SKM-1 treated with dmso at 0.1 percent for 144 hours (cell line): Measurements from ENCODE around the gene LARGE1.

ENCODE experiments used
- DNase-seq: peaks from one replicate; lab custom pipeline; 2025; ENCODE audit not compliant: unreplicated experiment; lab: John Stamatoyannopoulos, UW

Gene LARGE1

DNA sequence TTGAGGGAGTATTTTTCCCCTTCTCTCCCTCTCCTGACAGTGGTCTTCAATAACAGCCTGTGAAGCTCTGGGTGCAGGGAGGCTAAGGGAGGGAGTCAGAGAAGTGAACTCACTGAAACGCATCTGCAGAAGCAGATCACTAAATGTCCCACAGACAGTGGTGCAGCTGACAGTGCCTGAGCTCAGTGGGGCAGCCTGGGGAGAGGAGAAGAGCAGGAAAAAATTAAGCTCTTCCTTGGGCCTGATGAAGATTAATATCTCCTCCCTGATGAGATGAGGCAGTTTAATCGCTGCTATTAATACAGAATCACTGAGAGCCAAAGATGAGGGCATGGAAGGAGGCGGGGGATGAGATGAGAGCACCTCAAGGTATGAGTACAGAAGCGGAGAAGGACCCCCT lies 180.8 kb downstream of the LARGE1 start:
- DNase-seq, result no peak

DNA sequence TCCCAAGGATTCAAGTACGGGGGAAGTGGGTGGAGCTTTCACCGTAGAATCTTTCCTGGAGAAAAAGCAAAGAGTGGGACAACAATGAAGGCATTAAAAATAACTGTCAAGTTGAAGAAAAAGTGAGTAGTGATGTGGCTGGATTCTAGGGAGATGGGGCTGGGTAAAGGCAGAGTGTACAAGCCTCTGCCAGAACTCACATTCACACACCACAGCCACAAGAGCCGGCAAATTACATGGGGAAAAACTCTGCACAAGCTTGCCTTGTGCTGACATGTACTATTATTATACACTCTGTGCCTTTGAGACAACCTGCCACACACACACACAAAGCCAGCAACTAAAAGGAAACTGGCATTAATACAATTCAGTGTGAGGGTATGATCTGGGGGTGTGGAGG lies 182.6 kb downstream of the LARGE1 start:
- no peak for DNase-seq

DNA sequence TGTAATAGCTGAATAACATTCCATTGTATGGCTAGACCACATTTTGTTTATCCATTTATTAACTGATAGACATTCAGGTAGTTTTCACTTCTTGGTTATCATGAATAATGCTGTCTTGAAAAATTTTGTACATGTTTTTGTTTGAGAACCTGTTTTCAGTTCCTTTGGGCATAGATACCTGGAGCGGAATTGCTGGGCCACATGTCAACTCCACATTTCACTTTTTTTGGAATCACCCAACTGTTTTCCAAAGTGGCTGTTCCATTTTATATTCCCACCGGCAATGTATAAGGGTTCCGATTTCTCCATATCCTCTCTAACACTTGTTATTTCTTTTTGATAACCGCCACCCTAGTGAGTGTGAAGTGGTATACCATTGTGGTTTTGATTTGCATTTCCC lies 184.3 kb downstream of the LARGE1 start:
- DNase-seq, result no peak

DNA sequence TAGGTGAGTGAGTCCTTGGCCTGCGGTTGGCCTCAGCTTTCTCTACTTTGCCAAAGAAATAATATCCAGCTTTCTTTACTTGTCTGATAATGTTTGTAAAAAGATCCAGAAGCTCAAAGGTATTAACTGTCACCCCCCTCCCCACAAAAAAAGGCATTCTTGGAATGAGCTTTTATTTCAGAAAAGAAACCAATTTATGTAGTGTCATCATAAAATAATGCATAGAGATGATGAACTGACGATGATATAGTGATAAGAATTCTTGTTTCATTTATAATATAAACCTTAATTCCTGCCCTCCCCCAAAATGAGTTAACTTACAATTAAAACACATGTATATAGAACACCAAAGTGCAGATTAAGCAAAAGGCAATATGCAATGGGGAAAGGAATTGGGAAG lies 191.4 kb downstream of the LARGE1 start:
- no peak for DNase-seq

DNA sequence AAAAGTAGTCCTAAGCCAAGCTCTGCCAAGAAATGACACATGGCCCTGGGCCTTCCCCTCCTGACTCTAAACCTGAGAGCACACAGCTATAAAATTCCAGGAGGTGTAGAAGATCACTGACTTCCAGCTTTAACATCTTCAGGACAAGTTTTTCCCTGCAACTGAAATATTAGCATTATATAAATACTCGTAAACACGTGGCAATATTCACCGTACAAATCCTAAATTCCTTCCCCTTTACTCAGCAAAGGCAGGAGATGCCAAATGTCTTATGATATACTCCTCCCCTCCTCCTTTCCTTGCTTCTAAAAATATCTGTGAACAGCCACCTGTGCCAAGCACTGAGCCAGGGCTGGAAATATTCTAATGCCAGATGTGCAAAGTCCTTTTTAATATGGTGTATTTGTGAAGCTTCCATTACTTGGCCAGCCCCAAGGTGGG lies 194.0 kb downstream of the LARGE1 start:
- no peak for DNase-seq

DNA sequence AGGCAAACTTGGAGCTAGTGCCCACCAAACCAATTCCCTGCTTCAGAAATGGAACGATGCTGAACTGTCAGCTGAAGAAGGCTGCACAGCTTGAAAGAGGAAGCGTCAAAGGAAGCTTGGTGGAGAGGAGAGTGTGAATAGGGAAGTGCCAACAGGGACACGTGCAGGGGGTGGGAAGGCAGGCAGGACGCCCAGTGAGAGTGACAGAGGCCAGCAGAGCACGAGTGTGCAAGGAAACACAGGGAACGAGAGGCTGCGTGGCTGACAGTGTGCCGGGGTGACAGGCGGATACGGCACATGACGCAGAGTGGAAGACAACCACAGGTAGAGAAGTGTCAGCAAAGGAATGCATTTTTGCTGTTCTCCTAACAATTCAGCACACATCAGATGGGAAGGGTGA lies 196.4 kb downstream of the LARGE1 start:
- peak; percentile 29 for DNase-seq

DNA sequence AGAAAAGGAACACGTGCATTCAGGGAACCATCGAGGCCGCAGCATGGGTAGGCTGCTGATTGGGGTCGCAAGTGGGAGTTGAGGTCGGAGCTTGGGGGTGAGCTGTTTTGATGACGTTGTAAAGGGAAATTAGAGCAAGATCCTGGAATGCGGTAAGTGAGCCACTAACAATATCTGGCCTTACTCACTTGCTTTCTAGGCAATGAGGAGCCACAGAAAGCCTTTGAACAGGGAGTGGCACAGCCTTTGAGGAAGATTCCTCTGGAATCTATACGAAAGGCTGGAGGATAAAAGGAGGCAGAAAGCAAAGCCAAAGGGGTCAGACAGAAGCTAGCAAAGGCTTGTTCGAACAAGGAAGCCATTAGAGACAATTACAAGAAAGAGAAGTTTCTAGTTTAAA lies 197.5 kb downstream of the LARGE1 start:
- no peak for DNase-seq

DNA sequence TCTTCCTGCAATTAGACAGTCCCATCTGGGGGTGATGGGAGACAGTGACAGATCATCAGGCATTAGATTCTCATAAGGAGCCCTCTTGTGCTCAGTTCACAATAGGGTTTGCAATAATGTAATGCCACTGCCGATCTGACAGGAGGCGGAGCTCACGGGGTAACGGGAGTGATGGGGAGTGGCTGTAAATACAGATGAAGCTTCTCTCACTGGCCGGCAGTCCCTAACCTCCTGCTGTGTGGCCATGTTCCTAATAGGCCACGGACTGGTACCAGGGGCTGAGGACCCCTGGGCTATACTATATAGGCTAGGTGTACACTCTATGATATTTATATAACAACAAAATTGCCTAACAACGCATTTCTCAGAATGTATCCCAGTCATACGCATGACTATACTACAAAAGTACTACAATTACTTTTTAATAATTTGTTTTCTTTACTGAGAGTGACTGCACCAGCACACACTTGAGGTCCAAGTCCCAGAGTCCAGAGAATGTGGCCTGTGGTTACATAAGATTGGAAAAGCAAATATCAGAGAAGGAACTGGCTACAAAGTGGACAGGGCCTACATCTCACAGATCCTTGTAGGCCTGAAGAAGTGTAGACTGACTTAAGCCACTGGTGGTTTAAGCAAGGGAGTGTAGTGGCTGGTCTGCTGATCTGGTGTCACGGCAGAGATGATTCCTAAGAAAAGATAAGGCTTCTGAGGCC lies 200.0 kb downstream of the LARGE1 start:
- no peak for DNase-seq

DNA sequence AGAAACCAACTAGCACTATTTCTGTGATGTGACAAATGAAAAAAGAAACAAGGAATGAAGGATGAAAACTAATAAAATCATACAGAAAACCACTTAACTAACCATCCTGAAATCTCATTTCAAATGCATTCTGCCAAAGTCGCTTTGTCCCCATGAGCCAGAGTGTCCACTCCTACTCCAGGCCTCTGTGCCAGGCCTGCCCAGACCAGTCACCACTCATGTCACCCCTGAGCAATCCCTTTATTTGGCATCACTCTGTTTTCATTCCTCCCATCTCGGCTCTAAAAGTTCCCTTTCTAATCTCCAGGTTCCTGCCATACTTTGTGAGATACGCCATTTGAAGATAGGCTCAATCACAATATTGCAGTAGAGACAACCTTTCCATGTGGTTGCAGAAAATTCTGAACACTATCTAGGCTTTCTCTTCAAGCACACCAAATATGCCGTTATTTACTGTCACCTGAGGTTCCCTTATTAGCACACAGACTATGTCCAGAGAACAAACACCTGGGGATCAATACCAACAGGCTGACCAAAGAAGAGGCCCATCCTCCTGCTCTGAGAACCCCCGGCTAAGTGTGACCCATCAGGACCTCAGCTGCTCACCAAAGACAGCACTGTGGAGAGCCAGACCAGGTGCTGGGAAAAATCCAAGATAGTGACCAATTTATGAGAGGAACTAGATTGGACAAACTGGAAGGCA lies 202.4 kb downstream of the LARGE1 start:
- DNase-seq, result no peak

DNA sequence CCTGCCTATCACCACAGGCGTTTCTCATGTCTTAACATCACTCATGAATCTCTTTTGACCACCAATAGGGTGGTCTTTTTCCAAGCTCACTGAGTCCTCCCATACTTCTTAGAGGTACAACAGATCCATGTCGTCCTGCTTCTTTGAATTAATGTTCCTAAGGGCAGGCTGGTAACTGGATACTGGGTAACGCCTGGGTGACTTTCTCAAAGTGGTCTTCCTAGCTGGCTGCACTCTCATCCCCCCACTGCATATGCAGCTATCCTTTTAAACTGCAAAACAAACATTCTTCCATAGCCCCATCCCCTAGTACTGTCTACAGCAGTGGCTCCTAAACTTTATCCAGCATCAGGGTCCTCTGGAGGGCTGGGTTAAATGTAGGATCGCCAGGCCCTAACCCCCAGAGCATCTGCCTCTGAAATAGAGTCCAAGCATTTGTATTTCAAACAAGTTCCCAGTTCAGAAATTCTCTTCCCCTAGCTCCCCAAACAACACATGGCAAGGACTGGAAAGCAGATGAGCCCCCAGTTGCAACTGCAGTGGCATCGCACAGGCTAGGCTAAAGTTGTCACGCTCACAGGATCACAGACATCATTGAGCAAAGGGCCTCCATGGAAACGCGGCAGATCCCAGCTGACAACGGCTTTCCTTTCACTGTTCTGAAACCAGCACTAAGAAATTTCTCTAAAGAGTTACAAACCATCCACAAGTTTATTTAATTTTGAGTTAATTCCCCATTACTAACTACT lies 204.9 kb downstream of the LARGE1 start:
- no peak for DNase-seq

DNA sequence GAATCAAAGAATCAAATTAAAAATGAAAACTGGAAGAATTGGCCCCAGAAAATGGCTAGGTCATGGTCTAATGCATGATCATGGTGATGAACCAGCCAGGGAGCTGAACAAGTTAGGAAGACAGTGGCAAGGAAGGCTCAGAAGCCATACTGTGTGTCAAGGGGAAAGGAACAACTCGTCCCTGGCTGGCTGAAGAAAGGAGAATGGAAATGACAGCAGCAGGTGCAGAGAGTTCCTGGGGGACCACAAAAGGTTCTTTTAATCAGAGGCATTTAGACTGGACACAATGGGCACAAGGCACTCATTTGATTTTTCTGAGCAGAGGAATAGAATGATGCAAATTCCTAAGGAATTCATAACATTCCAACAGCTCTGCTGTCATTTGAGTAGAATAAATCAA lies 209.9 kb downstream of the LARGE1 start:
- no peak for DNase-seq

DNA sequence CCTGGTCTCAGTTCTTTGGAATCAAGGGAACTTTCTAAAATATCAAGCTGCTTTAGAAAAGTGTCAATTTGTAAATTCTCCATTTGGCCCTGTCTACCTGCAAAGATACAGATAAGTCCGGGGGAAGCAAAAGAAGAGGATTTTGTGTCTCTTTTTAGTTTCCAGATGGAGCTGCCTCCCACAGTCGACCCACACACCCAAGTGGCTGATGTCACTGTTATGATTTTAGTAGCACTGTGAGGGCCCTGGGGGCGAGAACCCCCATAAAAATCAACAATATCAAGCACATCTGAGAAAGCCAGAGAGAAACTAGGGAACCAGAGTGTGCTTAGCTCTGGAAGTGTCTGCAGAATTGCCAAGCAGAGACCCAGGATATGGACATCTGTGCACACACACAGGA lies 212.7 kb downstream of the LARGE1 start:
- DNase-seq, result no peak

DNA sequence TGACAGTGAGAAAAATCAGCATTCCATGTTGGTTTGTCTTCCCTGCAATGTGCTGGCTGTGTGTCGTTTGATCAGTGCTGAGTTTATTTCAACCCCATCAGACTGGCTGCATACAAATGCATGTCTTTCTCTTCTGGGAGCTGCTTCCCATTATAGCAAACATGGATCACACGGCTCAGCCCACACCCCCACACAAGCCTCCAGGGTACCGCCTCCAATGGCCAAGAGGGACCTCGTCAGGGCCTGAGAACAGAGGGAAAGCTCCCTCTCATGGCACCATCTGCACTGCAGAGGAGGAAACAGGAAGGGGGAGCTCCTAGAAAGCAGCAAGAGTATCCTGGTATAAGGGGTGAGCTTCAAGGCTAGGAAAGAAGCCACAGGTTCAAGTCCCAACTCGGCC lies 214.2 kb downstream of the LARGE1 start:
- no peak for DNase-seq

DNA sequence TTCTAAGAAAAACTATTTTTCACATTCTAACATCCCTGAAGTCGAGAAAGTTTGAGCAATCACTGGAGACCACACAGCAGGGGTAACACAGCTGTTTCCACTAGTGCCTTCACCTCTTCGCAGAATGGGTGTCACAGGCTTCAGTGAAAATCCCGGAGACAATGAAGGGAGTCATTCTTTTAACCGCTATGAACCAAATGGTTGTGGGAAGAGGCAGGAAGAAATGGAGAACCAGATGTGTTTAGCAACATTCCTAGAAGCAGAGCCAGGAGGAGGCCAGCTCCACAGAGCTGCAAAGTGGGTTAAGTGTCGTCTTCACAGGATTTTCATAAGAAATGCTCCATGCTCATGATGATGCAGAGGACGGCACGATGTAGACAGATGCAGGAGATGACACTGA lies 221.1 kb downstream of the LARGE1 start:
- DNase-seq, result no peak

DNA sequence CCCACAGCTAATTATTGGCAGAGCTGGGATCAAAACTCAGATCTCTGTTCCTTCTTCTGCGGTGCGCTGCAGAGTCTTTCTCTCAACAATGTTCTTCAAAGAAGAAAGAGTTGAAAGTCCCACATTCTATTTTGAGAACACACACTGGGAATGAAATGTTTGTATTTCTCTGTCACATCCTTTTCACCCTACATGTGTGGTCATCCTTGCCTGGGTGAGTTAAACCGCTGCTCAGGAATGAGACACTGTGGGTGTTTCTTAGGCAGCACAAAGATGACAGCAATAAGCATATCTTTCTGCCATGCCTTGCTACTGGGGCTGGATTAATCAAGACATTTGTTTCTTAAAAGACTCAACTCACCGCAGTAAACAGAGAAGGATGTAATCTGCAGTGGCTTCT lies 222.6 kb downstream of the LARGE1 start:
- no peak for DNase-seq

DNA sequence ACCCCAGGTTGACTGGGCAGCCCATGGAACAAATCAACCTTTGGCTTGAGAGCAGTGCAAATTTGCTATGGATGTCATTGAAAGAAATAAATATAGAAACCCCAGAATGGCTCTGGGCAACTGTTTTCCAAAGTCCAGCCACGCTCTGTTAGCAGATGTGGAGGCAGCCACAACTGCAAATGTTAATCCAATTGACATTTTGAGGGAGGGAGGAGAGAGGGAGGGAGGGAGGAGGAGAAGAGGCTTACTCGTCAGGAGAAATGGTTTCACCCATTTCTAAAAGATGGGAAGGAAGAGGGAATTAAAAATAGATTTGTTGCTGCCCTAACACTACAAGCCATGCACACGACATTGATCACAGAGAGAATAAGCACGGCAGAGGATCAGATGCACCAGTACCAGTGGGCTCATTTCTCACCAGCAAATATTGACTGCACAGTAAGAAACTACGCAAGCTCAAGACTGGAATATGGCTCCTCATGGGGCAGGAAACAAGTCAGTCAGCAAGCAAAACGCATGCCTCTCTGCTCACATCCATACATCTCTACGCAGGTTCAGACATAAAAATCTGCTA lies 229.1 kb downstream of the LARGE1 start:
- no peak for DNase-seq

DNA sequence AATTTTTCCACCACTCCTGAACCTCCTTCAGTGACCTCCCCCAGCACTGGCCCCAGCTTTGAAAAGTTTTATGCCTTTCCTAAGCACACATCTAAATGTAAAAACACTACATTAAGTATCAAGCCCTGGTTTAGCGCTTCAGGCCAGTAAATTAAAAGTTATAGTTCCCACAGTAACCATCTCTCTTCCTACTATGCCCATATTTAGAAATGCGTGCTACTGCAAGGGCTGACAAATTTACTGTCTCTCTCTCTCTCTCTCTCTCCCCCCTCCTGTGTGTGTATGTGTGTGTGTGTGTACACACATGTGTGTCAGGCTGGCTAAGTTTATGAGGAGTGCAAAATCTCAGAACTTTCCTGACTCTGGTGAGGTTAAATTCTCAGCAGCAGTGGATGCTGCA lies 231.4 kb downstream of the LARGE1 start:
- DNase-seq, result no peak

DNA sequence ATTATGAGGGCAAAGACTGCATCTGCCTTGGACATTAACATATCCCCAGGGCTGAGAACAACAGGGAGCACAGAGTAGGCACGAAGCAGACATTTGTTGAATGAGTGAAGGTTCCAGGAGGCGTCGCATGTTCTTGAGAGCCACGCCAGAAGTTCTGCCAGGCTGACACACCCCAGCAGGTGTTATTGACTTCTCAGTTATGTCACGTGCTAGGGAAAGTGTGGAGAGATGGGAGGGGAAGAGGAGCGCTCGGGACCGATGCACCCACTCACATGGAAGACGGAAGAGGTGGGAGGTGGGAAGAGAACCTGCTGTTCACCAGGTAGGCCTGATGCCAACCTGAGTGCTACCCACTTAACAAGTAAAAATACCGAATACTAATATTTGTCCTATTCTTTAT lies 232.8 kb downstream of the LARGE1 start:
- no peak for DNase-seq

DNA sequence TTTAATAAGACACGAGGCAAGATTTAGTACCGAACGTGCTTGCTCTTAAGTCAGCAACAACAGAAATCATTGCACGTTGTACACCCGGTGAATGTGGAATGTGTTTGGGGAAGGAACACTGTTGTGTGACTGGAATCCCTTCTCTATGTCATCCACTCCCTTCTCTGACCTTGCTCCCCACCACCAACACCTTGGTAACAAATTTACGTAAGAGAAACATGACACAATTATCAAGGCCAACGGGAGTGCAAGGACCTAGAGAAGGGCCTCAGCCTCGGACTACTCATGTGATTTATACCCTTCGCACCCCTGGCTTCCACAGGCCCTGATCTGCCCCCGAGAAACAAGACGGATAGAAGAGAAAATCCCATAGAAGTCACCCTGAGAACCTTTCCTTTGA lies 236.2 kb downstream of the LARGE1 start:
- DNase-seq, result no peak

DNA sequence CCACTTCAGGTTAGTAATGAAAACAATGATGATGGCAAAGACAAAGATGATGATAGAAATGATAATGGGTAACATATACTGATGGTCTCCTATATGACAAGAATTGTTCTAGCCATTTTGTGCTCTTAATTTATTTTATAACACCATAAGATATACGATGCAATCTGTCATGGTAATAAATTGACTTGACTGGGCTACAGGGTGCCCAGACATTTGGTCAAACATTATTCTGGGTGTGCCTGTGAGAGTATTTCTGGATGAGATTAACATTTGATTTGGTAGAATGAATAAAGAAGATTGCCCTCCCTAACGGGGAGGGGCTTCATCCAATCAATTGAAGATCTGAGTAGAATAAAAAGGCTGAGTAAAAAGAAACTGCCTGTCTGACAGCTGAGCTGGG lies 237.3 kb downstream of the LARGE1 start:
- no peak for DNase-seq

DNA sequence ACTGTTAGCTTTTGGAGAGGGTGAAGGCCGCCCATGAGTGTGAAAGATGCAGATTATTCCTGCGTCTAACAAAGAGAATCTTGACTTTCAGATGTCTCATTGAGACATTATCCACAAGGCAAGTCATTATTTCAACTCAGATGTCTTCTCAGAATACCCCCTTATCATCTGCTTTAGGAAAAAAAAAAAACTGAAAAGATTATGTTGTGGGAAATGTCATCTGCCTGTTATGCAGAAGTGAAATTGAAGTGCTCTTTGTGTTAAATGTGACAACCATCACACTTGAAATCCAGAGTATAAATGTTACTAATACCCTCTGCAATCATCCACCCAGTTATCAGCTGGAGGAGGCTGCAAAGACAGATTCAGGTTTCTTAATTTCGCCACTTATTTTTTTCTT lies 239.6 kb downstream of the LARGE1 start:
- no peak for DNase-seq

DNA sequence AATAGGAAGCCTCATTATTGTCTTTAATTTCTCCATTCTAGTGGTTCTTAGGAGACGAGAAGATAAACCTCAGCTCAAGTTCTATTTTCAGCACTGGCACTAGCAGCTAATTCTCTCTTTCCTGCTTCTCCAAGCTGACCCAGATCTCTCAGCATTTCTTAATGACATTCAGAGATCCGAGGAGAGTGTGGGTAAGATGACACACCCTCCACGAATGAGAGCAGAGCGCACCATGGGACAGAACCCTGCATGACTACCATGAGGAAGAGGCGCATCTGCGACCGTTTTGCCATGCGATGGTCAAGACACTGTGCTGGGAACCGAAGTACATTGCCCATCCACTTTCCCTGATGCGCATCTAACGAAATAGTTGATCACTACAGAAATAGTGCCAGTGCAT lies 241.8 kb downstream of the LARGE1 start:
- no peak for DNase-seq
